HAP-1 (cell line): ENCODE measurements around the gene DEDD2.
"Not testable (repeated sequence)": the region's sequence is repeated elsewhere in the genome, so short reads cannot be mapped to it uniquely, and the experiment has no call there.

Experiments
- DNase-seq, 2 experiments: peaks; one replicate each; pipeline ENCODE4 v3.0.0-alpha.2; 2016 to 2020; ENCODE audit warnings: low spot score in 2 of 2
- H3K27me3 ChIP-seq: fragments of 250-450 bp; sonication (Bioruptor Pico); 2 replicates; pipeline ENCODE4 v1.5.1; 2020; ENCODE audit warnings: low read depth, mild to moderate bottlenecking, moderate library complexity
- H3K36me3 ChIP-seq: fragments of 250-450 bp; sonication (Bioruptor Pico); replicated peaks from 2 replicates; pipeline ENCODE4 v1.5.1; 2020; ENCODE audit warnings: mild to moderate bottlenecking
- H3K4me1 ChIP-seq: fragments of 250-450 bp; sonication (Bioruptor Pico); 2 replicates; pipeline ENCODE4 v1.5.1; 2020; ENCODE audit warnings: mild to moderate bottlenecking
- H3K4me3 ChIP-seq: fragments of 250-450 bp; sonication (Bioruptor Pico); 2 replicates; pipeline ENCODE4 v1.5.1; 2020; ENCODE audit warnings: mild to moderate bottlenecking, moderate library complexity
- H3K9me3 ChIP-seq: fragments of 250-450 bp; sonication (Bioruptor Pico); 2 replicates; pipeline ENCODE4 v1.5.1; 2020; ENCODE audit warnings: mild to moderate bottlenecking, moderate library complexity
- in situ Hi-C: fragments of 300-500 bp; cut with MboI; formaldehyde crosslinking; loops from 3 replicates; pipeline ENCODE4 v1.14.3; 2020; ENCODE audit warnings: low sequenced_read_pairs, inconsistent platforms, mixed read lengths

Gene DEDD2

GRCh38 chr19:42217520-42218437, at the start of gene DEDD2:
Gene DEDD2 (minus strand): TSS chr19:42217677. CDS start chr19:42217007, 670 bp downstream.
- peak; percentile 83 to 97 for DNase-seq
- H3K9me3 ChIP-seq: no peaks in the 10 kb centered on the region
- H3K36me3 ChIP-seq: peaks cover 27% of the 10 kb centered on the region
- peaks cover 31% of the 10 kb centered on the region for H3K4me1 ChIP-seq
- H3K27me3 ChIP-seq: no peaks in the 10 kb centered on the region
- in situ Hi-C loops: no loop called here
- peak within 1 kb of the TSS; percentile 66 for H3K4me3 ChIP-seq

- H3K4me3 ChIP-seq, DNase-seq, H3K36me3 ChIP-seq, H3K27me3 ChIP-seq, H3K9me3 ChIP-seq, in situ Hi-C loops: not testable (repeated sequence)
- peaks cover 10% of the 10 kb centered on the region for H3K4me1 ChIP-seq
Observed at GRCh38 chr19:42266928-42267603, 49.6 kb upstream of the DEDD2 start.

GRCh38 chr19:42266105-42266504, 48.6 kb upstream of the DEDD2 start:
- H3K27me3 ChIP-seq, DNase-seq, H3K9me3 ChIP-seq, in situ Hi-C loops, H3K36me3 ChIP-seq, H3K4me3 ChIP-seq: not testable (repeated sequence)
- H3K4me1 ChIP-seq: peaks cover 10% of the 10 kb centered on the region

- Histone ChIP-seq H3K4me1 (no peaks in the 10 kb centered on the region), H3K36me3 (no peaks in the 10 kb centered on the region), H3K27me3 (no peaks in the 10 kb centered on the region), H3K9me3 (no peaks in the 10 kb centered on the region), H3K4me3 (no peak overlapping the region)
- no peak for DNase-seq
- in situ Hi-C loops: no loop called here
Observed at GRCh38 chr19:42261763-42262162, 44.3 kb upstream of the DEDD2 start.

GRCh38 chr19:42257842-42258241, 40.4 kb upstream of the DEDD2 start:
- H3K4me1 ChIP-seq, H3K27me3 ChIP-seq, DNase-seq, H3K9me3 ChIP-seq, in situ Hi-C loops, H3K4me3 ChIP-seq, H3K36me3 ChIP-seq: not testable (repeated sequence)

GRCh38 chr19:42255766-42256745, 38.6 kb upstream of the DEDD2 start:
- DNase-seq: peak; percentile 64 to 73
- Histone ChIP-seq H3K4me3 (peak overlapping the region; percentile 94), H3K27me3 (no peaks in the 10 kb centered on the region), H3K4me1 (peaks cover 20% of the 10 kb centered on the region), H3K36me3 (peaks cover 4% of the 10 kb centered on the region), H3K9me3 (no peaks in the 10 kb centered on the region)
- in situ Hi-C loops: no loop called here

GRCh38 chr19:42254850-42255765, 37.6 kb upstream of the DEDD2 start, which contains the start of gene ERF:
Gene ERF (minus strand): TSS chr19:42255128. CDS start chr19:42254999, 129 bp downstream.
- Histone ChIP-seq H3K4me1 (peaks cover 20% of the 10 kb centered on the region), H3K27me3 (no peaks in the 10 kb centered on the region), H3K4me3 (peak within 1 kb of the TSS; percentile 94), H3K36me3 (peaks cover 9% of the 10 kb centered on the region), H3K9me3 (no peaks in the 10 kb centered on the region)
- in situ Hi-C loops: no loop called here
- DNase-seq: peak; percentile 81 to 95

- peaks cover 17% of the 10 kb centered on the region for H3K36me3 ChIP-seq
- in situ Hi-C loops: no loop called here
- no peaks in the 10 kb centered on the region for H3K27me3 ChIP-seq
- peak; percentile 76 to 84 for DNase-seq
- H3K9me3 ChIP-seq: no peaks in the 10 kb centered on the region
- H3K4me3 ChIP-seq: peak overlapping the region; percentile 94
- H3K4me1 ChIP-seq: peaks cover 20% of the 10 kb centered on the region
Observed at GRCh38 chr19:42254089-42254849, 36.8 kb upstream of the DEDD2 start.

- Histone ChIP-seq H3K36me3 (peaks cover 24% of the 10 kb centered on the region), H3K27me3 (no peaks in the 10 kb centered on the region), H3K9me3 (no peaks in the 10 kb centered on the region), H3K4me3 (peak overlapping the region; percentile 94), H3K4me1 (peaks cover 20% of the 10 kb centered on the region)
- in situ Hi-C loops: no loop called here
- peak; percentile 45 to 89 for DNase-seq
Observed at GRCh38 chr19:42253245-42254088, 36.0 kb upstream of the DEDD2 start.

- H3K4me1 ChIP-seq: peaks cover 20% of the 10 kb centered on the region
- peaks cover 24% of the 10 kb centered on the region for H3K36me3 ChIP-seq
- in situ Hi-C loops: no loop called here
- DNase-seq: peak; percentile 32 to 47
- H3K27me3 ChIP-seq: no peaks in the 10 kb centered on the region
- H3K4me3 ChIP-seq: peak overlapping the region; percentile 94
- no peaks in the 10 kb centered on the region for H3K9me3 ChIP-seq
Observed at GRCh38 chr19:42252365-42253244, 35.1 kb upstream of the DEDD2 start.
